Placental epithelial cell (primary cell): Measurements from ENCODE around the gene MAP3K10. TPM values are rescaled to one million over a fixed set of nuclear protein-coding genes. Genes with fewer than 3 reads are reported as not detected.

ENCODE experiments used
- total RNA-seq: library from RNA; depleted of rRNA; stranded (reverse); fragments of >200 nt; gene quantifications from 2 replicates; pipeline ENCODE4 v1.2.3, GENCODE V29; 2012

MAP3K10 gene
- total RNA-seq: 5.5 and 8.4 TPM in 2 replicates

GRCh38 chr19:40190891-40191835, at the start of gene MAP3K10:
TSS of gene MAP3K10 (plus strand) at chr19:40191426. CDS start at chr19:40192032, 606 bp downstream.

GRCh38 chr19:40217934-40218890, 27.0 kb downstream of the MAP3K10 start, which contains the start of gene TTC9B:
TSS of gene TTC9B (minus strand) at chr19:40218384. CDS start at chr19:40218381, 3 bp downstream.

Other genes starting within 250 kb of the MAP3K10 start
- gene PSMC4, start 220.3 kb upstream of the MAP3K10 start, total RNA-seq: 70.3 and 181 TPM in 2 replicates
- 0.54 and 3.1 TPM in 2 replicates for gene ZNF546, start 194.4 kb upstream of the MAP3K10 start, total RNA-seq
- 8.9 and 14.1 TPM in 2 replicates for gene ZNF780B, start 135.2 kb upstream of the MAP3K10 start, total RNA-seq
- gene ZNF780A, start 100.5 kb upstream of the MAP3K10 start, total RNA-seq: 17.7 and 23.4 TPM in 2 replicates
- gene TTC9B, start 27.0 kb downstream of the MAP3K10 start, total RNA-seq: under 0.01 TPM in 1 of 2 replicates, not detected in the other
- gene CCNP, start 35.3 kb downstream of the MAP3K10 start, total RNA-seq: 0.39 TPM in 1 of 2 replicates, not detected in the other
- gene AKT2, start 93.9 kb downstream of the MAP3K10 start, total RNA-seq: 89.5 and 124 TPM in 2 replicates
- 14.5 and 18.3 TPM in 2 replicates for gene C19orf47, start 157.0 kb downstream of the MAP3K10 start, total RNA-seq
- 282 and 506 TPM in 2 replicates for gene PLD3, start 157.3 kb downstream of the MAP3K10 start, total RNA-seq
- gene HIPK4, start 198.8 kb downstream of the MAP3K10 start, total RNA-seq: 0.22 and 0.39 TPM in 2 replicates
- gene PRX, start 222.0 kb downstream of the MAP3K10 start, total RNA-seq: 2.4 and 9.4 TPM in 2 replicates
- 26.7 and 29.0 TPM in 2 replicates for gene SERTAD1, start 234.6 kb downstream of the MAP3K10 start, total RNA-seq